Vagina (tissue), 2 donors: Measurements from ENCODE around the gene PACRG.

ENCODE experiments used
- POLR2A ChIP-seq, 2 donors: fragments of 450-650 bp; IDR thresholded peaks; one replicate each; pipeline ENCODE4 v1.6.1; 2017; ENCODE audit warnings: antibody characterized with exemption in 2 of 2, mild to moderate bottlenecking in 2 of 2, moderate library complexity in 2 of 2
- POLR2AphosphoS5 ChIP-seq, 2 donors: sonication (generic); formaldehyde crosslinking; IDR thresholded peaks; one replicate each; pipeline ENCODE4 v1.9.0; 2017; ENCODE audit warnings: antibody characterized with exemption in 2 of 2, mild to moderate bottlenecking in 2 of 2, low read depth in 1 of 2; ENCODE audit not compliant: insufficient read depth in 1 of 2
- TF ChIP-seq, protein P1 (sequence below), 3 experiments: fragments of 450-650 bp in 2 of 3; fragments of 200-600 bp in 1 of 3; sonication (generic) in 1 of 3; IDR thresholded peaks; one replicate each; pipeline ENCODE4 v1.5.1; 2017 to 2019; ENCODE audit warnings: antibody characterized with exemption in 3 of 3, mild to moderate bottlenecking in 2 of 3, moderate library complexity in 2 of 3

DNA sequence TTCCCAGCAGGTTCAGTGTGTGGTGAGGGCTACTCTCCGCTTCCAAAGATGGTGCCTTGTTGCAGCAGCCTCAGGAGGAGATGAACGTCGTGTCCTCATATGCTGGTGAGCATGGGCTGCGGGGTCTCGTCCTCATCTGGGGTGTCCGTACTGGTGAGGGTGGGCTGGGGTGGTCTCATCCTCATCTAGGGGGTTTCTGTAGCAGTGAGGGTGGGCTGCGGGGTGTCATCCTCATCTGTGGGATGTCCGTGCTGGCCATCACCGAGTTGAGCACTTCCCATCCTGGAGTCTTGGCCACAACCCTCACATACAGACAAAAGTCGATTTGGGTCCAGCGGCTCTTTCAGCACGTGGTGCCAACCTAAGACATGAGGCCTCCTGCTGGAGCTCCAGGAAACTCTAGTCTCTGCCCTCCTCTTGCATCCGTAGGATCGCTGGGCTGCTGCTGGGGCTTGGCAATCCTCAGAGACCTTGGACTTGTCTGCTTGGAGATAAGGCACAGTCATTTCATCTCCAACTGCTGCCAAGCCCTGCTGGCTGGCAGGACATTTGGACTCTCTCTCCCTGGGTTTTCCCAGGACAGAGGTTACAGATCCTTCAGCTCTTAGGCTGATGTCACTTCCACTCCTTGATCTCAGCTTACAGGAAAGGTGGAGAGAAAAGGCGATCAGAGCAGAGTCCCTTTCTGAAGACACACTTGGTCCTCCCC, 160.4 kb downstream of the PACRG start:
- TF ChIP-seq POLR2A (IDR thresholded peaks at IDR 0.05) (no peak), POLR2AphosphoS5 (IDR thresholded peaks at IDR 0.05; ENCODE audit: insufficient read depth in 1 of 2, low read depth in 1 of 2) (no peak)
- TF ChIP-seq, protein P1, sequence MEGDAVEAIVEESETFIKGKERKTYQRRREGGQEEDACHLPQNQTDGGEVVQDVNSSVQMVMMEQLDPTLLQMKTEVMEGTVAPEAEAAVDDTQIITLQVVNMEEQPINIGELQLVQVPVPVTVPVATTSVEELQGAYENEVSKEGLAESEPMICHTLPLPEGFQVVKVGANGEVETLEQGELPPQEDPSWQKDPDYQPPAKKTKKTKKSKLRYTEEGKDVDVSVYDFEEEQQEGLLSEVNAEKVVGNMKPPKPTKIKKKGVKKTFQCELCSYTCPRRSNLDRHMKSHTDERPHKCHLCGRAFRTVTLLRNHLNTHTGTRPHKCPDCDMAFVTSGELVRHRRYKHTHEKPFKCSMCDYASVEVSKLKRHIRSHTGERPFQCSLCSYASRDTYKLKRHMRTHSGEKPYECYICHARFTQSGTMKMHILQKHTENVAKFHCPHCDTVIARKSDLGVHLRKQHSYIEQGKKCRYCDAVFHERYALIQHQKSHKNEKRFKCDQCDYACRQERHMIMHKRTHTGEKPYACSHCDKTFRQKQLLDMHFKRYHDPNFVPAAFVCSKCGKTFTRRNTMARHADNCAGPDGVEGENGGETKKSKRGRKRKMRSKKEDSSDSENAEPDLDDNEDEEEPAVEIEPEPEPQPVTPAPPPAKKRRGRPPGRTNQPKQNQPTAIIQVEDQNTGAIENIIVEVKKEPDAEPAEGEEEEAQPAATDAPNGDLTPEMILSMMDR (IDR thresholded peaks at IDR 0.05) = no peak
